Mucosa of rectum (tissue), 2 donors: Measurements from ENCODE around the gene GSK3A.

ENCODE experiments used
- H3K27ac ChIP-seq, 2 donors: one replicate each; pipeline ENCODE4 v1.7.0; 2013; ENCODE audit warnings: inconsistent platforms in 2 of 2, low read depth in 2 of 2, low read length in 2 of 2
- H3K27me3 ChIP-seq, 2 donors: one replicate each; pipeline ENCODE4 v1.7.0; 2013; ENCODE audit warnings: low read length in 2 of 2; ENCODE audit not compliant: control insufficient read depth in 2 of 2, insufficient read depth in 2 of 2
- H3K36me3 ChIP-seq, 2 donors: one replicate each; pipeline ENCODE4 v1.7.0; 2013; ENCODE audit warnings: low read length in 2 of 2; ENCODE audit not compliant: control insufficient read depth in 2 of 2, insufficient read depth in 2 of 2
- H3K4me1 ChIP-seq, 2 donors: one replicate each; pipeline ENCODE4 v1.7.0; 2013; ENCODE audit warnings: low read length in 2 of 2, mild to moderate bottlenecking in 1 of 2; ENCODE audit not compliant: control insufficient read depth in 2 of 2, insufficient read depth in 2 of 2
- H3K4me3 ChIP-seq, 2 donors: one replicate each; pipeline ENCODE4 v1.7.0; 2013; ENCODE audit warnings: low read length in 2 of 2
- H3K9ac ChIP-seq, 2 donors: one replicate each; pipeline ENCODE4 v1.7.0; 2013; ENCODE audit warnings: low read length in 2 of 2, low read depth in 1 of 2, mild to moderate bottlenecking in 1 of 2
- H3K9me3 ChIP-seq, 2 donors: one replicate each; pipeline ENCODE4 v1.7.0; 2013; ENCODE audit warnings: low read length in 2 of 2; ENCODE audit not compliant: control insufficient read depth in 2 of 2
- donor health status: healthy.
- donor health status: Normal muscosa, but diverticular disease.

GSK3A gene

DNA sequence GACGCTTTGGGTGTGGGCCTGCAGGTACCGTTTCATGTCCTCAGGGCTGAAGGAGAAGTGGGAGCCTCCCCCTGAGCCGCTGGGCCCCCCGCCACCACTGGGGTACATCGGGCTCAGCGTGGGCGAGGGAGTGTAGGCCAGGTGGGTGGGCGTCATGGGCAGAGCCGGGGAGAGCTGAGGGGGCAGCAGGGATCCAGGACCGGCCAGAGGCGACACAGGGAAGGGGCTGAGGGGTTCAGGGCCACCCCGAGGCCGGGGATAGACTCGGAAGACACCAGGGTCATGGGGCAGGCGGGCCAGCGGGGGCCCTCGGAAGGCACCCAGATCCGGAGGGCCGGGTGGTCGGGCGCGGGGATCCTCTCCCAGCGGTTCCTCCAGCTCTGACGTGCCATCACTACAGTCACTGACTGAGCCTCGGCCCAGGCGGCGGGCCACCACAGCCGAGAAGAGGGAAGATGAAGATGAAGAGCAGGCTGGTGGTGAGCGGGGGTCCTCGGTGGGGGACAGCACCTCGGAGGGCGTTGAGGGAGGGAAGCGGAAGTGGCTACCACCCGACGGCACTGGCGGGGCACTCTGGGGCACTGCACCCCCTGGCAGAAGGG lies 6.8 kb upstream of the GSK3A start:
- H3K4me3 ChIP-seq = no peak overlapping the region
- peaks cover 17 to 28% of the 10 kb centered on the region in 2 donors for H3K4me1 ChIP-seq
- H3K9ac ChIP-seq = no peak overlapping the region
- H3K27ac ChIP-seq = no peak overlapping the region
- H3K9me3 ChIP-seq = no peaks in the 10 kb centered on the region
- H3K27me3 ChIP-seq = no peaks in the 10 kb centered on the region
- peaks cover 3 to 7% of the 10 kb centered on the region in 2 donors for H3K36me3 ChIP-seq

DNA sequence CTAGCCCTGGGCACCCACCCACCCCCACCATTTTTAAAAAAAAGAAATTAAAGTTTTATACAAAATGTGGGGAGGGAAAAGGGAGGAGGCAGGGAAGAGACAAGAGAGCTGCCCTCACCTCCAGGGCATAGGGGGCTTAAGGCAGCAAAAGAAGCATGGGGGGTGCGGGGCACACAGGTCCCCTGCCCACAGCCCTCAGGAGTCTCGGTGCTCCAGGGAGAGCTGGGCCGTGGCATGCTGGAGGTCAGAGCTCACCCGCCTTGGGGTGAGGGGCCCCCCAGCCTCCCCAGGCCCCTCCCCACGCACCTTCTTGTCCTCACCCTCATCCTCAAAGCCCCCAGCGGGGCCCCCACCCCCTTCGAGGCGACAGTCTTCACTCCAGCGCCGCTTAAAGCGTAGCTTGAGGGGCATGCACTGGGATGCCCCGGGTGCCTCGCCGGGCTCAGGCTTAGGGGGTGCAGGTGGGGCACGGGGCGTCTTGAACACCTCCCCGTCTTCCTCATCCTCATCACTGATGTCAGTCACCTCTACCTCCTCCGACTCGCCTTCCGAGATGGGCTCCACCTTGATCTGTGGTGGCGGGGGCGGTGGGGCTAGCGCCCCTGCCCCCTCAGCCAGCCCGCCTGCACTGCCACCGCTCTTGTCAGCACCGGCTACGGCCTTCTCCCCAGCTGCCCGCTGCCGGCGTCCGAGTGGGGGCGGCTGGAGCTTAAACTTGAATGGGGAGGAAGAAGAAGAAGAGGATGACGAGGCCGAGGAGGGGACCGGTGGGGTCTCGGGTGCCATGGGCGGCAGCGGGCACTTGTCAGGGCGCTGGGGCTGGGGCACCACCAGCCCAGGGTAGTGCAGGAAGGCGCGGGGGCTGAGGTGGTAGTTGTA lies 6.1 kb upstream of the GSK3A start:
- no peaks in the 10 kb centered on the region for H3K9me3 ChIP-seq
- H3K36me3 ChIP-seq = peaks cover 3 to 7% of the 10 kb centered on the region in 2 donors
- H3K27me3 ChIP-seq = no peaks in the 10 kb centered on the region
- peaks cover 21 to 28% of the 10 kb centered on the region in 2 donors for H3K4me1 ChIP-seq
- no peak overlapping the region for H3K9ac ChIP-seq
- H3K27ac ChIP-seq = no peak overlapping the region
- H3K4me3 ChIP-seq = no peak overlapping the region

DNA sequence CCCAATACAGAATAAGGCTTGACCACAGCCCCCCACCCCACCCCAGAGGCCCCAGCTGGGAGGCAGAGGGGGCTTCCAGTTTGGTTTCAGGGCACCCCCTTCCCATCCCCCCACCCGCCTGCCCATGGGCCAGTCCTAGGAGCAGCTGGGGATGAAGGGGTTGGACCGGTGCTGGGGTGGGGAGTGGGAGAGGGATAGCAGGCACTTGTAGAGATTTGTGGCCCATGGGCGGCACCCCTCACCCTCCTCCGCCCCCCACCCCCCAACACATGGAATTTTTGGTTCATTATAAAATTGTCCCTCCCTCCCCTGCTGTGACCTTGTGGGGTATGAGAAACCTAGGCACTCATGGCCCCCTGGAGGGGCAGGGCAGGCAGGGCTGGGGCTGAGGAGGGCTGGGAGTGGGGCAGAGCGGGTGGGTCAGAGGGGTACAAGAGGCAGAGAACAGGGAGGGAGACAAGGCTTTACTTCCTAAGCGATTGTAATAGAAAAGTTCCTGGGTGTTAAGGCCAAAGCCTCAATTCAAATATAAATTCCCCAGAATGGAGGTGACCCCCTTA lies 5.3 kb upstream of the GSK3A start:
- H3K27me3 ChIP-seq = no peaks in the 10 kb centered on the region
- no peaks in the 10 kb centered on the region for H3K9me3 ChIP-seq
- H3K4me3 ChIP-seq = no peak overlapping the region
- peaks cover 3 to 7% of the 10 kb centered on the region in 2 donors for H3K36me3 ChIP-seq
- H3K4me1 ChIP-seq = peaks cover 15 to 21% of the 10 kb centered on the region in 2 donors
- H3K27ac ChIP-seq = no peak overlapping the region
- no peak overlapping the region for H3K9ac ChIP-seq

DNA sequence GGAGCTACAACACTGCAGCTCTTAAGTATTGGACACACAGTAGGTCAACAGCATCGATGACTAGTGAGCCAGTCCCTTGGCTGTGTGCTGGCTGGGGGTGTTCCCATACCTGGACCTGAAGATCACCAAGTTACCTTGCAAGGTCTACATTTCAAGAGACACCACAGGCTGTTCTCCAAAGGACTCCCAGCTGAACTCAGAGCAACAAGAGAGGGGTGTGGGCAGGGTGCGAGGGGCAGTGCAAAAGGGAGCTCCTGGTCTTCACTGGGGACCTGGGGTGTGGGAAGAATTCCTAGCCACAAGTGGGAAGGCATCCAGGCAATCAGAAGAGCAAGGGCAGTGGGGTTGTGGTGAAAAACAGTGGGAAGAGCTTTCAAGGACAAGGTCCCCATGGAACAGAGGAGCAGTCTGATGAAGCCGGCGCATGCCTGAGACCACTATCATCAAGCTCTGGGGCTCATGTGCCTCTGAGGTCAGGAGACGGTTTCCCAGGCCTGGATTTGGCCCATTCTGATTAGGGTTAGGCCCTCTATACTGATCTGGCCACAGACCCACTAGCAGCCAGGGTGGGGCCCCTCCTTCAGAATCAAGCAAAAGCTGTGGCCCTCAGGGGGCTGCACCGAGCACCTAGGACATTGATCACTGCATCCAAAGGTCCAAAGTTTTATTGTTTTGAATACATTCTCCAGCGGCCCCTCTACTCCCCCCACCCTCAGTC lies 4.7 kb upstream of the GSK3A start:
- Histone ChIP-seq H3K27me3 (no peaks in the 10 kb centered on the region), H3K27ac (no peak overlapping the region), H3K9ac (no peak overlapping the region), H3K4me3 (no peak overlapping the region), H3K4me1 (peaks cover 11 to 16% of the 10 kb centered on the region in 2 donors), H3K36me3 (peaks cover 3 to 7% of the 10 kb centered on the region in 2 donors), H3K9me3 (no peaks in the 10 kb centered on the region)

DNA sequence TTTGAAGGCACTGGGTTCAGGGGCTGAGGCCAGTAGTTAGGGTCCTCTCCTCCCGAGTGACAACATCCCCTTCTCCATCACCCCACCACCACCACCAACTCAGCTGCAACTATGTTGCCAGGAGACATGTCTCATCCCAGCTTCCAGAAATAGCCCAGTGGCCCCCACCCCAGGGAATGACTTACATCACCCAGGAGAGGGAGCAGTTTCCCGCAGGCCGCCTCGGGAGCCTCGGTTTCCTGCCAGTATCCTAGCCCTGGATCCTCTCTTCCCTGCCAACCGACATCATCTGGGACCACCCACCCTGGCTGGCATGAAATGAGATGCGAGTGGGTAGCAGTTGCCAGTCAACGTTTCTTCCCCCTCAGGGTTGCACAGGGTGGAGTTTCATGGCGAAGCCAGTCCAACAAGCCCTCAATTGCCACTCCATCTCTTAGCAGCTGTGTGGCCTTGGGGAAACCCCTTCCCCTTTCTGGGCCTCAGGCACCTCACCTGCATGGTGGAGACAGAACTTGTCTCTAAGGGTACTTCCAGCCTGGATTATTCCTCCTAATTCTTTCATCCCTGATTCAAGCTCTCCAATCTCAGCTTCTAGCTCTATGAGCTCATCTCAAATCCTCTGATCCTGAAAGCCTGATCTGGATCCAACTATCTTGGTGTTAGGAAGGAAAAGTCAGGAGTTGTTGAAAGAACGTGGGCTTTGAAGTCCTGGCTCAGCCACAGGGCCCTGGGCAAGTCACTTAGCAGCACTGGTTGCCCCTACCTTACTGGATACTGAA lies 3.9 kb upstream of the GSK3A start:
- H3K9me3 ChIP-seq = no peaks in the 10 kb centered on the region
- peaks cover 3 to 7% of the 10 kb centered on the region in 2 donors for H3K36me3 ChIP-seq
- no peak overlapping the region for H3K27ac ChIP-seq
- no peak overlapping the region for H3K9ac ChIP-seq
- peaks cover 11 to 15% of the 10 kb centered on the region in 2 donors for H3K4me1 ChIP-seq
- H3K27me3 ChIP-seq = no peaks in the 10 kb centered on the region
- H3K4me3 ChIP-seq = no peak overlapping the region

DNA sequence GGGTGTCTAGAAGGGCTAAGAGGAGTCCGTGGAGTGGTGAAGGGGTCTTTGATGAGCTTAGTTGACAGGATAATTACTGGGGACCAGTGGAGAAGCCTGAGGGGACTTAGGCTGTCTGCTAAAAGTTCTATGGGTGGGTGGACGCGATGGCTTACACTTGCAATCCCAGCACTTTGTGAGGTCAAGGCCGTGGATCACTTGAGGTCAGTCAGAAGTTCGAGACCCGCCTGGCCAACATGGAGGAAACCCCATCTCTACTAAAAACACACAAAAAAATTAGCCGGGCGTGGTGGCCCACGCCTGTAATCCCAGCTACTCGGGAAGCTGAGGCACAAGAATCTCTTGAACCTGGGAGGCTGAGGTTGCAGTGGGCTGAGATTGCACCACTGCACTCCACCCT lies 2.8 kb upstream of the GSK3A start:
- H3K4me3 ChIP-seq = peak overlapping the region; percentile 72 to 98
- no peaks in the 10 kb centered on the region for H3K9me3 ChIP-seq
- H3K36me3 ChIP-seq = peaks cover 3 to 7% of the 10 kb centered on the region in 2 donors
- H3K27me3 ChIP-seq = no peaks in the 10 kb centered on the region
- no peak overlapping the region for H3K27ac ChIP-seq
- peaks cover 14 to 23% of the 10 kb centered on the region in 2 donors for H3K4me1 ChIP-seq
- H3K9ac ChIP-seq = peak overlapping the region in 1 of 2 donors; percentile 76

DNA sequence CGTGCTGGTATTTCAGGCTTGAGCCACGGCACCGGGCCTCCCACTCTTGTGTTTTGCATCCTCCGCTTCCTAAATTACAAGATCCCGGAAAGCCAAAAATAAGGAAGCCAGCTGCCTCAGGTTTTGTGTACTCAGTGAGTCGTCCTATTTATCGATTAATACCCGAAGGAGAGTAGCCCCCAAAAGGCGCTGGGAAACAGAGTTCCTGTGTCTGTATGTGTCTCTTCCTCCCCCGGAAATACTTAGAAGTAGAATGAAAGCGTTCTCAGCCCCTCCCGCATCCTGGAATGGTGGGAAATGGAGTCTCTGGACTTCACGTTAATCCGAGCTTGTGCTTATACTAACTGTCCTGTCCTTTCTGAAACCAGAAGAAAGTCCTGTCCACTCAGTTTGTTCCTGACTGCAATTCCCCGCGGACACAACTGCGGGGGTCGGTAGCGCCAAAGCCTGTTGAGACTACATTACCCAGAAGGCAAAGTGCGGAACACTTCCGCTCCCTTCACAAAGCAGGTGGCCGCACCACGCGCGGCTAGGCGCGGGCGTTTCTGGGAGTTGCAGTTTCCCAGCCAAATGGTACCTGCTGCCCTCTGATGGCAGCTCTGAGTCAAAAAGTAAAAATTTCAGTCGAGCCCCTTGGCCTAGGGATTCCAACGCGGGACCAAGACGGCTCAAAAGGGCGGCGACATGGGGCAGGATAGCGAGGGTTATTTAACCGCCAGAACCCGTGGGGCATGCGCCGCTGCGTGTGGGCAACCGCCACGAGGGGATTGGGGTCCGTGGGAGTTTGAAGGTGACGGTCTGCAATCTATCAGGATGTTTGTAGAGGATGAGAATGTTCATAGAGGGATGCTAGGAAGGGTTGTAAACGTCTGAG lies 2.2 kb upstream of the GSK3A start:
- H3K4me1 ChIP-seq = peaks cover 14 to 26% of the 10 kb centered on the region in 2 donors
- H3K9me3 ChIP-seq = no peaks in the 10 kb centered on the region

DNA sequence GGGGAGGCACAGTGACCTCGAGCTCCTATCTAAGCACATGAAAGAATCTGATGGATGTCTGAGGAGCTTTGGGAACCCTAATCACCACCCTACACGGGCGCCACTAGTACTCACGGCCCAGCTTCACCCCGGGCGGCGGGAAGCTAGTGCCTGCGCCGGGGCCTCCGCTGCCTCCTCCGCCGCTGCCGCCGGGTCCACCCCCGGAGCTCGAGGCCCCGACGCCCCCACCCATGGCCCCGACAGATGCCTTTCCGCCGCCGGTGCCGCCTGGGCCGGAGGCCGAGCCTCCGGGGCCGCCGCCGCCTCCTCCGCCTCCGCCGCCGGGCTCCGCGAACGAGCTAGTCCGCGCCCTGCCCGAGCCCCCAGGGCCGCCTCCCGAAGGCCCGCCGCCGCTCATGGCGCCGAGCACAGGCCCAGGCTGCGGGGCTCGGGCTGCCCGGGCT lies 312 bp downstream of the GSK3A start:
- Histone ChIP-seq H3K4me3 (peak overlapping the region; percentile 72 to 96), H3K36me3 (peaks cover 6 to 11% of the 10 kb centered on the region in 2 donors), H3K9ac (peak overlapping the region; percentile 76 to 92), H3K4me1 (peaks cover 14 to 26% of the 10 kb centered on the region in 2 donors), H3K27ac (peak overlapping the region; percentile 85 to 96), H3K9me3 (no peaks in the 10 kb centered on the region), H3K27me3 (no peaks in the 10 kb centered on the region)

More for the DNA sequence above, 2.2 kb upstream of the GSK3A start:
- Histone ChIP-seq H3K27me3 (no peaks in the 10 kb centered on the region), H3K9ac (peak overlapping the region; percentile 66 to 76), H3K27ac (peak overlapping the region; percentile 85 to 96), H3K4me3 (peak overlapping the region; percentile 72 to 98), H3K36me3 (peaks cover 2 to 7% of the 10 kb centered on the region in 2 donors)
